Measurements from ENCODE around the gene SLITRK3.

- TF ChIP-seq CTCF (conservative IDR thresholded peaks at IDR 0.05) (no peak), EZH2 (IDR thresholded peaks at IDR 0.05; ENCODE audit: low read depth) (no peak)
Measured at GRCh38 chr3:165188452-165188851, 7.7 kb downstream of the SLITRK3 start.
